Left hindlimb (tissue), 1 donor: ENCODE results near the gene ERCC6L2.

Experiments
- DNase-seq: peaks from one replicate; pipeline ENCODE4 v3.0.0-alpha.2; 2018

The ERCC6L2 gene

DNA sequence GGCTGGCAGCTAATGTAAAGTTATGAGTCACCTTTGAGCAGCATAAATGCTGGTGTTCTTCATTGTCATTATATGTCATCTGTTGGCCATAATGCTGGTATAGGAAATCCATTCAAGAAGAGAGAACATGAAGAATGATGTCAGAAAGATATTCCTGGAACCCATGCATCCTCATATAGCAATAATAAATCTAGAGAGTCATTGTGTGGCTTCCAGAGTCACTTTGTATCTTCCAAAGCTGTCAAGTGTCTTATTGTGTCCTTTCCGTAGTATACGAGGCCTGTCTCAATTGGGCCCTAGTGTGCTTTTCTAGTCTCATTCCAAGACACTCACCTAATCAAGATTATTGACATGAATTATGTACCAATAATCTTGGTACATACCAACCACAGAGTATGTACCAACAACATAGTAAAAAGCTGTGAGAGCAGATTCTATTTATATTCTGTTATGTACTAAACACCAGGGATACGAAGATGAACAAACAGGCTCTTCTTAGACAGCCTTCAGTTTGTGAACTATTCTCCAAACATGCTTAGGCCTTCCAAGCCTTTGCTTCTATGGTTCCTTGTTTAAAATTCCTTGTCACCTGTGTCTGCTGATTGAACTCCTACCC lies 110.1 kb downstream of the ERCC6L2 start:
- no peak for DNase-seq

DNA sequence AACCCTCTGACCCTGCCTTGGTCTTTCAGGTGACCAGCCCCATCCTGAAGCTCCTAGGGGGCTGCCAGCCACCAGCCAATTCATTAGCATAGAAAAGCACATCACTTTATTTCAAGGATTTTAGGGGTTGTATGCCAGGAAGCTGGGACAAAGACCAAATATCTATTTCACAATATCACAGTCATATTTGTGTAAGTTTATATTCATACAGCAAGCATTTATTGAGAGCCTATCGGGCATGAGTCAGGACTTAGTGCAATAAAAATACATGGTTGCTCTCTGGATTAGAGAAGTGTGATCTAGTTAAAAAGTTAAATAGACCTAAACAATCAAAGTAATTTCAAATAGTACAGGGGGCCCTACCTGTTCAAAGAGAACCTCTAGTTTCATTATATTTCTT lies 113.8 kb downstream of the ERCC6L2 start:
- DNase-seq: no peak

DNA sequence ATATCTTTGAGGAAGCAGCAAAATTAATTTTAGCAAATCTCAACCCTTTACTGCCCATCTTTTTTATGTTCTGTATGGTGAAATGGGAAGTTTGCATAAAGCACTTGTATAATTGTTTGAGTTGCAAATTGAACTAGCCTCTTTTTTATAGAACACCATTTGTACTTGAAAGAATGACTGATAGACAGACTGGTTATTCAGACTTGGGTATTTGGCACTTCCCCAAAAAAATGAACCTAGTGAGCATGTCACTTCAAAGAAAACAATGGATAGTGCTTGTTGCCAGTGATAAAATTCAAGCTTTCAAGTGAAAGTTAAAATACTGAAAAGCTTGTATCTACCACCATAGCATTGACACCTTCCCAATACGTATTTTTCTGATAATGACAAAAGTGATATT lies 115.8 kb downstream of the ERCC6L2 start:
- no peak for DNase-seq

DNA sequence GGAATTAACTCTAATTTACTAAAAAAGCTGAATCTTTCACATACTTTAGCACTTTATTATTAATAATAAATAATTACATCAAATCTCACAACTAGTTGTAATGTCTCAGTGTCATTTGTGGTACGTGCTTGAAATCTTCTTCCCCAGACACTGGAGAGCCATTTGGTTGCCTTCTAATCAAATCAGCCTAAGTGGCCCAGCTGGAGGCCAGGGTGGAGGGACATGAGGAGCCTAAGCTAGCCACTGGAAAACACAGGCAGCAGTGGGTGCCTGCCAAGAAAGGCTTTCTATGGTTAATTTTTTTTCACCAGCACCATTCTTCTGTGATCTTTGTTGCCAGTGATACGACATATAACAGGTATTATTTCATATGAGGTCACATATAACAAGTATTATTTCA lies 117.0 kb downstream of the ERCC6L2 start:
- DNase-seq: no peak

DNA sequence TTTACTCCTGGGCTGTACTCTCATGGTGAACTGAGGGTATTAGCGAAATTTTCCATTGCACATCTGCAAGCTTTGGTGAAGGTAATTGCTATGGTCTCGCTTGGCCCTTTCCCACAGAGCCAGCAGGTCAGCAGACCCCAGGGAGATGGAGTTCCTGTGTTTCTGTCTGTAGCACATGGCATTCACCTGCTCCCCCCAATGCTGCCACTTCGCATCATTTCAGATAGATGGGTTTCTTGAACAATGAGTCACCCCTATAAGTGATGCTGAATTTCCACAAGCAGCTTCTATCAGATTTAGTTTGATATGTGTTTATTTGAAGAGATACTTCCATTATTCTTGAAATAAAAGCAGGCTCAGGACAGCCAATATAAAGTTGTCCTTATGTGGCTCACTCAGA lies 117.8 kb downstream of the ERCC6L2 start:
- no peak for DNase-seq

DNA sequence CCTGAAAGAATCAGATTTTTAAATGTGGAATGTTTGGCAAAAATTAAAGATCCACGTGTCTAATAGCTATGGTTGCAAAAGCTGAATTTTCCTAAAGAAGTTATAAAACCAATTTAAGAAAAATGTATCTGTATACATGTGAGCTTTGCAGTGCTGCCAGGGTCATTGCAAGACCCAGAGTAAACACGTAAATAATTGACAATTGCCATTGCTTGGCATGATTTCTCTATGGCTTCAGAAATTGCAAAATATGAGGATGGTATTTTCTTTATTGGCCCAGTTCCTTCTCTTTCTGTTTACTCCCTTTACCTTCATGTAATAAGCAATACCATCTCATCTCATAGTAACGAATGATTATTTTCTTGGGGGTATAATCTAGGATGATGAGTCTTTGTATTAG lies 123.9 kb downstream of the ERCC6L2 start:
- no peak for DNase-seq

DNA sequence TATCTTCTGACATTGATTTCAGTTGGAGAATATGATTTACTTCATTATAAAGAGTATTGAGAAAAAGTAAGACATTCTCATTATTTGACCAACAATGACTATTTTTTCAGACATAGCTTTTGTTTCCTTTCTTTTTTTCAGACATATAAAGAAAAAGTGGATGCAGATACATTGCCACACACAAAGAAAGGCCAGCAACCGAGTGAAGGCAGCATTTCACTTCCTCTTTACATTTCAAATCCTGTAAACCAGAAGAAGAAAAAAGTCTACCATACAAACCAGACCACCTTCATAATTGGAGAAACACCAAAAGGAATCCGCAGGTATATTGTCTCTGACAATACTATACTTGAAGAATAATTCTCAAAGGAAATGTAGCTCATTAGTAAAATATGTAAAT lies 128.9 kb downstream of the ERCC6L2 start:
- no peak for DNase-seq

DNA sequence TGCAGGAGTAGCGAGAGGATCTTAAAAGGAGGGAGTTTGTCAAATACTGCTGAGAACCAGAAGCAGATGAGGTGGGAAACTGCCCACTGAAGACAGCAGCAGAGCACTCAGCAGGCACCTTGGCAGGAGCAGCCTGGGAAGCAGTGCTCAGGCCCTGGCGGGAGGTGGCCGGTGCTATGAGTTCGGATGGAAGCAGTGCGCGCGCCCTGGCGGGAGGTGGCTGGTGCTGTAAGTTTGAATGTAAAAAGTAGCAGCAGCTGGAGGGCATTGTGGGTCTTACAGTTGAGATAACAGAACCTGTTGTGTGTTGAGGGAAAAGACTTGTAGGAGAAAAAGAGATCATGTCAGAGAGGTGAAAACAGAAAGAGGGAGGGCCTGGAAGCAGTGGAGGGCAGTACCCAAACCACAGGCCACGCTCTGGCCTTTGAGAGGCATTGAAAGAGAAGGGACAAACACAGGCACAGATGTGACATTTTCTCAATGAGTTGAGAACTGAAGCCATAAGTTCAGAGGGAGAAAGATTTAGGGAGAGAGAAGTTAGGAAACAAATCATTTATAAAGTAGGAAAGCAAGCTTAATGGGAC lies 130.9 kb downstream of the ERCC6L2 start:
- DNase-seq: no peak

DNA sequence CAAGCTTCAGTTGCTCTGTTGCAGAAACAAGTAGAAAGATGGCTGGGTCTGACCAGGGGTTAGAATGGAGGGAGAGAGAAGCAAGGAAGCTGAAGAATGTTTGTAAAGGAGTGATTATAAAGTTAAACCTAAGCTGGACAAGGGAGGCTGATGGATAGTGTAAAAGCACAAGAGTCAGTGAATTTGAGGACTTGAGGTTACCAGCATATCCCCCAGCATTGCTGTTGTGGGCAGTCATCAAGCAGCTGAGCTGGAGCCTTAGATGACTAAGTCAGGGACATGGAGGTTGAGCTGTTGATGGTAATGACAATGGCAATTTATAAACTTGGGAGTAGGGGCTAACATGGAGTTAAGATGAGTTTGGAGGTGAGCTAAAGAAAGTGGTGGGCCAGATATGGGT lies 131.5 kb downstream of the ERCC6L2 start:
- no peak for DNase-seq

DNA sequence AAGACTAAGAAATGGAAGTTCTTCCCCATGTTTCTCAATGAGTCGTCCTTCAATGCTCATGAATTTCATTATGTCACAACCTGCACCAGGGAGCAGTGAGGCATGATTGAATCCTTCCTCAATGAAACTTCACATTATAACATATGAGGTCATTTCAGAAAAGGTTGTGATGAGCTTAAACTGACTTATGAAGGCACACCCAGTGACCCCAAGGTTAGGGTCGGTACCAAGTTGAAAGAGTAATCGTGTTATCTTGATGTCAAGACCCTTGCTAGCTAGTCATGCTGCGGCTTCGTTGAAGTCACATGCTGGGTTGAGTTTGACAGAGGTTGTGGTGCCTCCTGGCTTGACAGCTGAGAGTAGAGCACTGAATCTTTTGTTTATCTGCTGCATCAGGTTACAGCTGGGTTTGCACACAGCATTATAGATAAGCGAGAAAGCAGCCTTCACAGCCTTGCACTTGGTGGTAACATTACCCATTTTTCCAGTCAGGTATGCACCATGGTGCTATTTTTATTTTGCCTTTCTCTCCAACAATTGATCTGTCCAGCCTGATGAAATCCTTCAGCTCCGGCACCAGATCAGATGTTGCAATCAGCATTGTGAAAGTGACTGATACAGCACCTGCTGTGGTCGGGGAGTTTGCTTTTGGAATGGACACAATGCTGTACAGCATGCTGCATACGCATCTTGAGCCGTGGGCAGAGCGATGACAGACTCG lies 133.2 kb downstream of the ERCC6L2 start:
- no peak for DNase-seq

DNA sequence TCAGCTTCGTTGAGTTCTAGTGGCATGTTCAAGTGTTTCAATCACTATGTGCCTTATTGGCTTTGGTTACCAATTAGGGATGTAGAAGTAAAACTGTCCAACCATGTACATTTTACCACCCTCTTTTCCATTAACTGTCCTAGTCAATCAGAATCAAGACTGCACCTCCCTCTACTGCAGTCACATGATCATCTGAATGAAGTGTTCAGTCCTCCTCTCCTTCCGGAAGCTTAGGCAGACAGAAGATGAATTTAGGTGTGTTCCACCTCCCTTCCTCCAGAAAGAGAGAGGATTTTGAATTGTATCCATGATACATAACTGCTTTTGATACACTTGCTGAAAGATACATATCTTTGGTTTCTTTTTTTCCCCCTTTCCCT lies 133.7 kb downstream of the ERCC6L2 start:
- no peak for DNase-seq

DNA sequence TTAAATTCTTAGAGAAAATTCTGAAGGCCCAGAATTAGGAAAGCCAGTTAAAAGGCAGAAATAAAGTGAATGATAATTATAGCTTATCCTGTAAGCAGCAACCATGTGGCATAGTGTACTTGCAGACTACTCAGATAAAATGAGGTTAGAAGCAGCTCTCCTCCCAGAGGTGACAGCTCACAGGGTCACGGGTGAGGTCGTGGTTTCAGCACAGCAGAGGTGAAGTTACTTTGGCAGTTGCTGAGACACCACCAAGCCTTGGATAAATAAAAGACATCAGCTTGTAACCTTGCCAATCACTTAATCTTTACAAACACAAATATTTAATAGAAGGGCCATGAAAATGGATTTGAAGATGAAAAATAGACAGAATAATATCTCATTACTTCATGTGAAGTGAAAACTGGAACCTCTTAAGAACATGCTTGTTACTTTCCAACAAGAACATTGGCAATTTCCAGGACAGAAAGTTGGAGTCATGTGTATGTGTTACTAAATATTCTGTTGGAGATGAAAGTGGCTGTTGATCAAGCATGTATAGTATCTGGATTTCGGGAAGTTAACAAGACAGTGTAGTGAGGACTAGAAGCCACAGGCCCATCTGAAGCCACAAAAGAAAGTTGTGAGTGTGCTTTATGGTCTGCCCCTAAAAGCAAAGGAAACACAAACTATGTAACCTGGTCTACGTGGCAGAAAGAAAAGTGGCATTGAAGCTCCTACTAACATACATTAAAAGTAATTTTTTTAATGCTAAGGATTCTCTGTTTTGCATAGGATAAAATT lies 134.4 kb downstream of the ERCC6L2 start:
- DNase-seq: no peak

DNA sequence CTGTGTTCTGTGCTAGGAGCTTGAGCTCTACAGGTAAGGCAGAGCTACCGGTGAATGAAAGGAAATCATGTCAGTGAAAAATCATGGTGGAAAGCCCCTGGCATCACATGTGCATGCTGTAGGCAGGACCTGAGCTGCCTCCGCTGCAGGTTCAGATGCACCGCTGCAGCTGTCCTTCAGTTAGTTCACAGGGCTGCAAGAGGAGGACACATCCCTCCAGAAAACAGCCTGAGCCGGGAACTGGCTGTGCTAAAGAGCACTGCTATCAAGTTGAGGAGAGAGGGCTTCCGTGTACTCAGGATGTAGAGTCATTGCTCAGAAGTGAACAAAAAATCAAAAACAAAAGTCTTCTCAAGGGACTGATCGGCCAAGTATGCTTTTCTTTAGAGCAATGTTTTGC lies 138.6 kb downstream of the ERCC6L2 start:
- no peak for DNase-seq

DNA sequence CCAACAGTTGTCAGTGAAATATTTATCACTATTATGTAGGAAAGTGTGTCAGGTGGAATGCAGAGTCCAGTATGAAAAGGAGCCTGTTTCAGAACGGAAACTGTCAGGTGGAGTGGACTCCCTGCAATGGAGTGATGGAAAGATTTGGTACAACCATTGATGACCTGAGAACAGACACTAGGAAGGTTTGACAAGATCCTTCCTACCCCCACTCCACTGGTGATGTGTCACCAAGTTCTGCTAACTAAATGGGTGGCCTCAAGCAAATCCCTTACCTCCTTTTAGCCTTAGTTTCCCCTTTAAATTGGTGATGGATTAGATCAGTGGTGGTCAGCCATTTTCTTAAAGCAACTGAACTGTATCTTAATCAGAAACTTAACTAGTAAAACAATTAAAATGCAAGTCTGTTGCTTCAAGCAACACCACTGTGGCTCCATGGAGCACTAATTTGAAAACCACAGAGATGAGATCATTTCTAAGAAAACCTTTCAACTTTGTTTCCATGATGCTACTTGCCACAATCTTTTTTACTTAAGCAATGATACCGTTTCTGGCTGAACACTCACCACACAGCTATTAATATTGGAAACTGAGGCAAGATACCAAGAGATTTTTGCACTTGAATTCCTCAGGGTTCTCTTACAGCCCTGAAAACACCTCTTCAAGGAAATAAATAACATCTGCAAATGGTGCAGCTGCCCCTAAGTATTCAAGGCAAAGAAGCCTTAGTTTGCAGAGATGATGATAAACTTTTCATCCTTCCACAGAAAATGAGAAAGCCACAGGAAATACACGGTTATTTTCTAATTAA lies 140.6 kb downstream of the ERCC6L2 start:
- DNase-seq: no peak
